ENCODE results near the gene TMEM120A. TPM values are rescaled to one million over a fixed set of nuclear protein-coding genes. Genes with fewer than 3 reads are reported as not detected.

The TMEM120A gene
- polyA plus RNA-seq, 1 donor = 56.2 TPM

DNA sequence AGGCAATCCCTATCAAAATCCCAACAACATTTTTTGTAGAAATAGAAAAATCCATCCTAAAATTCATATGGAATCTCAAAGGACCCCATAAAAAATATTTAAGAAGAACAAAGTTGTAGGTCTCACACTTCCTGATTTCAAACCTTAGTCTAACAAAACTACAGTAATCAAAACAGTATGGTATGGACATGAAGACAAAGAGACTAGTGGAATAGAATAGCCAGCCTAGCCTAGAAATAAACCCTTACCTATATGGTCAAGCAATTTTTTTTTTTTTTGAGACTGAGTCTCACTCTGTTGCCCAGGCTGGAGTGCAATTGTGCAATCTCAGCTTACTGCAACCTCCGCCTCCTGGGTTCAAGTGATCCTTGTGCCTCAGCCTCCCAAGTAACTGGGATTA is 3.6 kb upstream of the TMEM120A start:
- DNase-seq = no peak

DNA sequence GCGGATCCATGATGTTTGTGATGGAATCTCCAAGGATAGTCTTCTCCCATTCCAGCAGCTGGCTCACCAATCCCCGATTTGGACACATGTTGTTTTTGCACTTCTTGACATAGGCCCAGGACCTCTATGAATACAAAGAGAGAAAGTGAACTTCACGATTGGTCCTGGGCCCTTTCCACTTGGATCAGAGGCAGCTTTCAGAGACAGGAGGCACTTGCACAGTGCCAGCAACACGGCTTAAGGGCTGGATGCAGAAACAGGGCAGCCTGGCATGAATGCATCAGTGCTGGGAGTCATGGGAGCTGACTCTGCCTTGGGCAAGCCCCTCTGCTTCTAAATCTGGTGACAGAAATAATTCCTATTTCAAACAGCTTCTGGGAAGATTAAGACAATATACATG is 2.1 kb upstream of the TMEM120A start:
- DNase-seq = no peak

DNA sequence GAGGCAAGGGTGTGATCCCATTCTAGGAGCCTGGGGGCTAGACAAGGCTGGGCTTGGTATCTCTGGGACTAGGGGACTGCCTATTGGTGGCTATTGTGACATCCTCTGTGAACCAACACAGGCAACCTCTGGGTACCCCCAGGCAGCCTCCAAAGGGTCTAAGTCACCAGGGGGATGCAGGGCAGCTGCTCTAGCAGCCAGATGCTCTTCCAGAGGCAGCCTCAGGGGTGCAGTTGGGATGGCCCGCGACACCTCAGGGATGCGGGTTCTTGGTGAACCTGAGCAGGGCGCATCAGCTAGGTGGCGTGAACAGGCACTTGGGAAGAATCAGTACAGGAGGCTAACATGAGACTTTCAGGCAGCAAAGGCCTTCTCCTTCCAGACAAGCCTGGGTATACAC is 1.6 kb upstream of the TMEM120A start:
- DNase-seq = no peak

DNA sequence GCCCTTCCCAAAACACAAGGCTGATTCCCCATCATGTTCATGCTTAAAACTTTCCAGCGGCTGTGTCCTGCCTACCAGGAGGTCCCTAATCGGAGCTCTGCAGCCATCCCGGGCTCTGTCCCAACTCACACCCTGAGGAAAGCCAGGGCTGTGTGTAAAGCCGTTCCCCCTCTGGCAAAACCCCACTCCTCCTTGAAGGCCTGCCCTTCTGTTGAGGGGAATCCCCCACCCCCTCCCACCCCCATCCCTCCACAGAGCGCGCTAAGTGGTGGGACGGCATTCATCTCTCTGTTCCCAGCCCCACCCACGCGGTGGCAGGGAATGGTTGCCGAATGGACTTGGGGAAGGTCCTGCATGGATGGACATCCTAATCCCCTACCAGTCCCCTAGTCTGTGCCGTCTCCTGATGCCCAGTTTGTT is 667 bp upstream of the TMEM120A start:
- no peak for DNase-seq

DNA sequence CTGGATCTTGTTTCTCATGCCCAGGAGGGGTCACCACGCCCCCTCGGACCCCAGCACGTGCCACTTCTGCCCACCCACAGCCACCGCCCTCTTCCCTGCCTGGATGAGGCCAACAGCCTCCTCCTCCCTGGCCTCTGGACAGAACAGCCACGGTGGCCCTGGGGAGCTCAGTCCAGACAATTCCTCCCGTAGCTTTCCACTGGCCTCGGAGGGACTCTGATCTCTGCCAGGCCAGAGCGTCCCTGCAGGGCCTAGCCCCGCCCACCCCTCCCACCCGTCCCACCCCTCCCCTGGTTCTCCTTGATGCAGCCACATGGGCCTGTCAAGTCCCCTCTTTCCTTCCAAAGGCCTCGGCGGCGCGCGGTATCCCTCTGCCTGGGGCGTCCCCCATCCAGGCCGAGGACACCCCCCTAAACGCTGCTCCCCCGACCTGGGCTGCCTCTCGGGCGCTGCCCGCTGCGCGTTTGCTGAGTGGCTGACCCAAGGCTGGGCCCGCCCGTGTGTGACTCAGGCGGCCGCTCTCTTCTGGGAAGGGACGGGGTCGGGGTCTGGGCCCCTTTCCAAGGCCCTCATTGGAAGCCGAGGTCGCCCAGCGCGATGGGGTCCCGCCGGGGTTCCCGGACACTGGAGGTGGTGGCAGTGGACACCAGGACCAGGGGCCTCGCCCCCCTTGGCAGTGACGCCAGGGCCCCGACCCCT is 557 bp downstream of the TMEM120A start:
- peak; percentile 46 for DNase-seq

DNA sequence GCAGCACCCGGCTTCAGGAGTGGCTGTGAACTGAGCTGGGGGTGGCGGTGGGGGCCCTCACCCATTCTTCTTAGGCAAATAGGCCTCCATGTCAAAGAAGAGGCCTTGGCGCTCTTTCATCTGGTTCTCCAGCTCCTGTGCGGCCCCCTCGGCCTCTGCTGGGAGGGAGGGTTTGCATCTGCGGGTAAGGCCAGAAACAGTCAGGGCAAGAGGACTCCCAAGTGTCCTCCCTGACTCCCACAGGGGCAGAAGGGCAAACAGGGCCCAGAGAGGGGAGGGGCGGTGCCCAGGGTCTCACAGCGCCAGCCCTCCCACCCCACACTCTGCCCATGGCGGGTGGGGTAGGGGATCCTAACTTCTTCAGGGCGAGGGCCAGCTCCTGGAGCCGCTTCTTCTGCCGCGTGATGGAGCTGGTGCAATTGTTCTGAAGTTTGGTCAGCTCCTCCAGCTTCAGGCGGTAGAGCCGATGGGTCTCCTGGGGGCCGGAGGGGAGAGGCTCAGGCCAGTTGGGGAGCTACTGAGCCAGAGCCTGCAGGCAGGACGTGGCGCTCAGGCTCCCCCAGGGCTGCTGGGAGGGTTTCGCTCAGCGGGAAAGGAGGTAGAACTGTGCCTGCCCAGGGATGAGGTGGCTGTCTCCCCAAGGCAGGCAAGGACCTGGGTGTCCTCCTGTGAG is 2.2 kb downstream of the TMEM120A start:
- DNase-seq = no peak

DNA sequence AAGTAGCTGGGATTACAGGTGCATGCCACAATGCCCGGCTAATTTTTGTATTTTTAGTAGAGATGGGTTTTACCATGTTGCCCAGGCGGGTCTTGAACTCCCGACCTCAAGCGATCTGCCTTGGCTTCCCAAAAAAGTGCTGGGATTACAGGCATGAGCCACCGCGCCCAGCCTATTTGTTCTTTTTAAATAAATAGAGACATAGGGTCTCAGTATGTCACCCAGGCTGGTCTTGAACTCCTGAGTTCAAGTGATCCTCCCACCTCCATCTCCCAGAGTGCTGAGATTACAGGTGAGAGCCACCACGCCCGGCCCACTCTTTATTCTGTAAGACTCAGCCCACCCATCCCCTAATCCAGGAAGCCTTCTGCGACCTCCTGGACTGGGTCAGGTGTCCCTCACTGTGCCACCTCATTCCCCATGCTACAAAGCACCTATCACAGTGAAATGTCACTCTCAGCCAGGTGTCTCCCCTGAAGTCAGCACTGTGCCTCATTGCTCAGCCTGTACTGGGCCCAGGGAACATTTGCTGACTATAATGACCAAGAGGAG is 2.8 kb downstream of the TMEM120A start:
- DNase-seq = no peak

DNA sequence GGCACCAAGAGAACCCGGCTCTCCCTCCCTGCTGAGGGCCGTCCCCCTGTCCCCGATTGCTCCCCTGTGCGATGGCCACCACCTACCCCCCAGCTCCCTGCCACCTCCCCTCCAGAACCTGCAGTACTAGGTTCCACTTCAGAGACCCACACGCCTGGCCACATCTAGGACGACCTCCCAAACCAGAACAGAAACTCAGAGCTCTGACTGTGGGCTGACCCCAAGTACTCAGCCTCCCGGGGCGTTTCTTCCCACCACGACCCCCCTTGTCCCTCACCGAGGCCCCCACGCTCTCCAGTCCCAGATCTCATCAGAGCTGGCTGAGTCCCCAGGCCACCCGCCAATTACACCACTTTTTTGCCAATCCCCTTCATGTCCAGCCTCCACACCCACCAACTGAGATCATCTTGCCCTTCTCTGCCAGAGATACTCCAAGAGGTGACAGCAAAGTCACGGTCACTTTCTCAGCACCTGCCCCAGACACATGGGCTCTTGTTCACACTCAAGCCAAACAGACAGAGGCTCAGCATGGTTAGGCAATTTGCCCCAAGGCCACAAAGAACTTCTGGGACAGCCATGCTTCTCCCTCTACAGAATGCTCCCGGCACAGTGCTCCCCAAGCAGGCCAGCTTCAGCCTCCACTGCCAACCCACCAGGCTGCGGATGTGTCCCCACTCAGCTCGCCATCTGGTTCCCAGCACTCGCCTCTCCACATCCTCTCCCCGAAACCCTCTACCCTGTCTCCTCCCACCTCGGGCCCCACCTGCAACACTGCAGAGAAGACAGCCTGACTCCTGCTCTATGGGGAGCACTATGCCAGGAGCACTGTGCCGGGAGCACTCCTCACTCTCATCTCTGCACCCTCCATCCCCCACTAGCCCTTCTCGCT is 4.7 kb downstream of the TMEM120A start:
- DNase-seq = no peak

DNA sequence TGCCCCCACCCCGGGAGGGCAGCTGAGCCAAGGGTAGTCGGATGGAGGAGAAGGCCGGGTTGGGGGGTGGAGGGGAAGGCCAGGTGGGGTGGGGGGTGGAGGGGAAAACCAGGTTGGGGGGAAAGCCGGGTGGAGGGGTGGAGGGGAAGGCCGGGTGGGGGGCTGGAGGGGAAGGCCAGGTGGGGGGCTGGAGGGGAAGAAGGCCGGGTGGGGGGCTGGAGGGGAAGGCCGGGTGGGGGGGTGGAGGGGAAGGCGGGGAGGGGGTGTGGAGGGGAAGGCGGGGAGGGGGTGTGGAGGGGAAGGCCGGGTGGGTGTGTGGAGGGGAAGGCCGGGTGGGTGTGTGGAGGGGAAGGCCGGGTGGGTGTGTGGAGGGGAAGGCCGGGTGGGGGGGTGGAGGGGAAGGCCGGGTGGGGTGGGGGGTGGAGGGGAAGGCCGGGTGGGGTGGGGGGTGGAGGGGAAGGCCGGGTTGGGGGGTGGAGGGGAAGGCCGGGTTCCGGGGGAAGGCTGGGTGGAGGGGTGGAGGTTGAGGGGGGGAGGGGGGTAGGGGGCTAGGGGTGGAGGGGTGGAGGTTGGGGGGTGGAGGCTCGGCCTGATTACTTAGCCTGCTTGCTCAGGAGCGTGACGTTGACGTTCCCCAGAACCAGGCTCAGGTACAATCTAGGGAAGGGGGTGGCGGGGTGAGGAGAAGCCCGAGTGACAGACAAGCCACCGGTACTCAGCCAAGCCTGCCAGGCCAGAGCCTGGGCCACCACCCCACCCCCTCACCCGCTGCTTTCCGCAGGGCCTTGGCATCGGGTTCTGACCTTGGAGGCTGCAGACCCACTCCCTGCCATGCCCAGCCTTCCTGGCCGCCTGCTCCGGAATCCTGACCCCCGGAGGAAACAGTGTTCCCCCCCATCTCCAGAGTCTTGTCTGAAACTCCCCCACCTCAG is 5.6 kb downstream of the TMEM120A start:
- no peak for DNase-seq

DNA sequence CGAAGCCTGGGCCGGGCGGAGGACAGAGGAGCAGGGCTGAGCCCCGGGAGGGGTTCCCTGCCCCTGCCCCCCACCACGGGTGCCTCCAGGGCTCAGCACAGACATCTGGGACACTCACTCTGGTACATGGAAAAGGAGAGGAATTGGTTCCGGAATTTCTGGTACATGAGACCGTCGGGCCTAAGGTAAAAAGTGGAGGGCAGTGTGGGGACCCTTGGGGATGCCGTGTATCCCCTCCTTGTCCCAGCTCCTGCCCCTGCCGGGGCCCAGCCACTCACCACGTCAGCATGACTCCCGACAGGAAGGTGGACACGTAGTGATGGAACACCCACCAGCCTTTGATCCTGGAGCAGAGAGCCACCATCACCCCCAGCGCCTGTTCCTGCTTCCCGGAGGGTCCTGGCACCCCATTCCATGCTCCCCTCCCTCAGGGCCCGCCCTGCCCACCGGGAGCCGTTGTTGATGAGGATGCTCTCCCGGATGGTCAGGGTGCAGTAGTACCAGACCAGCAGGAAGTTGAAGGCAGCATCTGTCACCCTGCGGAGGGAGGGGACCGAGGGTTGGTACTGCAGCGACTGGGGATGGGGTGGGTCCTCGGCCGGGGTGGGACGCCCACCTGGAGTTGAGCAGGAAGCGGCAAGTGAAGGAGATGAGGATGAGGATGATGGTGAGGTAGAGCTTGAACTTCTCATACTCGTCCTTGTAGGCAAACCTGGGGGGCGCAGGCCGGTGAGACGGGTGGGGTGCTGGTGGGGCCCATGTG is 6.4 kb downstream of the TMEM120A start:
- DNase-seq = no peak

DNA sequence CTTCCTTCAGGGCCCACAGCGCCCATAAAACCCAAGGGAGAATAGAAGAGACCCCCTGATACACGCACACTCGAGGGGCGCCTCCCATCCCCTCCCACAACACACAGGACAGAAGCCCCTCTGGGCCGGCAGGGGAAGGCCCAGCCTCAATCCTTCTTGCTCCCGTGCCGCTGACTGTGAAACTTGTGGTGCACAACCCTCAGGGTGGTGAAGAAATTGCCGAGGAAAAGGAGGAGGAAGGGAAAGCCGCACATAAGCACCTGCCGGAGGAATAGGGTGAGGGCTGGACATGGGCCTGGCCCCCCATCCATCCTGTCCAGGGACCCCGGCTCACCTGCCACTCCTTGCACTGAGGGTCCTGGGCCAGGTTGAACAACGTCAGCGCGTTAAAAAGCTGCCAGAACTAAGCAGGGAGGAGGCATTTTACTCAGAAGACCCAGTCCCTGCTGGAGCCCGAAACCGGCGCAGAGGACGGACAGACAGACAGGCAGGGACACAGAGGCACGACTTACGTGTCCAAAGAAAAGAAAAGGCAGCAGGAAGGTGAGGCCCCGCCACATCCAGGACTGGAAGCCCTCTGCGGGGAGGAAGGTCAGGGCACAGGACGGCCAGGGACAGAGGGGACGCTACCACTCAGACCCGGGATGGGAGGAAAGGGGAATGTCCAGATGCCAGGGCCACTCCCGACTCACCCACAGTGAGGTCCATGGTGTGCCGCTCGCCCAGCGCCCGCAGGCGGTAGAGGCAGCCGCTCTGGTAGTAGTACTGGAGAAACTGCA is 7.2 kb downstream of the TMEM120A start:
- no peak for DNase-seq

DNA sequence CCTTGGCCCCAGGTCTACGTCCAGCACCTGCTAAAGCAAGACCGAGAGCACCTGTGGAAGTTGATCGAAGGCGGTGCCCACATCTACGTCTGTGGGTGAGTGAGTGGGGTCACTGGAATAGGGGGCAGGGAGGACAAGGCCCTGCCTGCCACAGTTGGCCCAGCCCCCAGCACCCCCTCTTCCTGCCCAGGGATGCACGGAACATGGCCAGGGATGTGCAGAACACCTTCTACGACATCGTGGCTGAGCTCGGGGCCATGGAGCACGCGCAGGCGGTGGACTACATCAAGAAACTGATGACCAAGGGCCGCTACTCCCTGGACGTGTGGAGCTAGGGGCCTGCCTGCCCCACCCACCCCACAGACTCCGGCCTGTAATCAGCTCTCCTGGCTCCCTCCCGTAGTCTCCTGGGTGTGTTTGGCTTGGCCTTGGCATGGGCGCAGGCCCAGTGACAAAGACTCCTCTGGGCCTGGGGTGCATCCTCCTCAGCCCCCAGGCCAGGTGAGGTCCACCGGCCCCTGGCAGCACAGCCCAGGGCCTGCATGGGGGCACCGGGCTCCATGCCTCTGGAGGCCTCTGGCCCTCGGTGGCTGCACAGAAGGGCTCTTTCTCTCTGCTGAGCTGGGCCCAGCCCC is 8.1 kb downstream of the TMEM120A start:
- DNase-seq = no peak

DNA sequence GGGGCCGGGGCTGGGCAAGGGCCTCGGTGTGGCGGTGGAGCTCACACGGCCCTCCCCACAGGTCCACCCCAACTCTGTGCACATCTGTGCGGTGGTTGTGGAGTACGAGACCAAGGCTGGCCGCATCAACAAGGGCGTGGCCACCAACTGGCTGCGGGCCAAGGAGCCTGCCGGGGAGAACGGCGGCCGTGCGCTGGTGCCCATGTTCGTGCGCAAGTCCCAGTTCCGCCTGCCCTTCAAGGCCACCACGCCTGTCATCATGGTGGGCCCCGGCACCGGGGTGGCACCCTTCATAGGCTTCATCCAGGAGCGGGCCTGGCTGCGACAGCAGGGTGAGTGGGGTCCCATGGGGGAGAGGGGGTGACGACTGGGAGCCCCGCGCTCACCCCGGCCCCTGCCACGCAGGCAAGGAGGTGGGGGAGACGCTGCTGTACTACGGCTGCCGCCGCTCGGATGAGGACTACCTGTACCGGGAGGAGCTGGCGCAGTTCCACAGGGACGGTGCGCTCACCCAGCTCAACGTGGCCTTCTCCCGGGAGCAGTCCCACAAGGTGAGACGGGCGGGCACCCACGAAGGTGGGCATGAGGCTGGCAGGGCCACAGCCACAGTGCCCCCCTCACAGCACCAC is 8.8 kb downstream of the TMEM120A start:
- no peak for DNase-seq

DNA sequence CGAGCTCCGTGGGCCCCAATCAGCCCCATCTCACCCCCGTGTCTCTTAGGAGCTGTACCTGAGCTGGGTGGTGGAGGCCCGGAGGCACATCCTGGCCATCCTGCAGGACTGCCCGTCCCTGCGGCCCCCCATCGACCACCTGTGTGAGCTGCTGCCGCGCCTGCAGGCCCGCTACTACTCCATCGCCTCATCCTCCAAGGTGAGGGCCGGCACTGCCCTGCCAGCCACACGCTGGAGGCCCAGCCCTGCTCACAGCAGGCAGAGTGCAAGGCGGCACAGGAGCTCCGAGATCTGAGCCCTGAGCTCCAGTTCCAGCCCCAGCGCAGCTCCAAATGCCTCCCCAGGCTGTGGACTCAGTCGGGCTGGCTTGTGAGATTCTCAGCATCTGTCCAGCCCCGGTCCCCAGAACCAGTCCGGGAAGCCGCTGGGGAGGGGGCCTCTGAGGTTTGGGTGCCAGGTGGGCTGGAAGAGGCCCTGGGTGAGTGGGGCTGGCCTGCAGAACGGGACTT is 9.3 kb downstream of the TMEM120A start:
- DNase-seq = no peak

DNA sequence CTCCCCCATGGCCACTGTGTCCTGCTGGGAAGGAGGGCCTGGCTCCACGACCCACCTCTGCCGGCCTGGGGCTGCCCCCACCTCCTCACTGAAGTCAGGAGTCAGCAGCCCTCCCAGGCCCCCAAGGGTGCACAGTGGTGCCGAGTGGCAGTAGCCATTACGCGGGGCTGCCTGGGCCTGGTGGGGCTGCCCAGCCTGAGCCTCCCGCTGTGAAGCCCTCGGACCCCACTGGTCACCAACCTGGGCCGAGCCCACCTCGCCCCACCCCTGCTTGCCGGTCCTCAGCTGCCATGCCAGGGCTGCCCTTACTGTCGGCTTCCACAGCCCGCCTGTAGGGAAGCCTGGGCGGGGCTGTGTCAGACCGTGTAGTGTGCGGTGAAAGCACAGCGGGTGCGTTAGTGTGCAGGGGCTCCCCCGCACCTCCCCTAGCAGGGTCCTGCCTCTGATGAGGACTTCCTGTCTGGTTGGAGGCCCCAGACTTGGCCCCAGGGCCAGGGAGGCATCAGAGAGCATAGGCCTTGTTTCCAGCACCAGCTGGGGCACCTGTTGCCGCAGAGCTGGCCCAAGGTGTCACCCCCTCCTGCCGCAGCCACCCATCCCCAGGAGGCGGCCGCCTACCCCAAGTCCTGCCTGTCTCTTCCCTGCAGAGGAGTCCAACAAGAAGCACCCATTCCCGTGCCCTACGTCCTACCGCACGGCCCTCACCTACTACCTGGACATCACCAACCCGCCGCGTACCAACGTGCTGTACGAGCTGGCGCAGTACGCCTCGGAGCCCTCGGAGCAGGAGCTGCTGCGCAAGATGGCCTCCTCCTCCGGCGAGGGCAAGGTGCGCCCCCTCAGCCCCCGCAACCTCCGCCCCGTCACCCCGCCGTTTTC is 10.0 kb downstream of the TMEM120A start:
- DNase-seq = no peak

DNA sequence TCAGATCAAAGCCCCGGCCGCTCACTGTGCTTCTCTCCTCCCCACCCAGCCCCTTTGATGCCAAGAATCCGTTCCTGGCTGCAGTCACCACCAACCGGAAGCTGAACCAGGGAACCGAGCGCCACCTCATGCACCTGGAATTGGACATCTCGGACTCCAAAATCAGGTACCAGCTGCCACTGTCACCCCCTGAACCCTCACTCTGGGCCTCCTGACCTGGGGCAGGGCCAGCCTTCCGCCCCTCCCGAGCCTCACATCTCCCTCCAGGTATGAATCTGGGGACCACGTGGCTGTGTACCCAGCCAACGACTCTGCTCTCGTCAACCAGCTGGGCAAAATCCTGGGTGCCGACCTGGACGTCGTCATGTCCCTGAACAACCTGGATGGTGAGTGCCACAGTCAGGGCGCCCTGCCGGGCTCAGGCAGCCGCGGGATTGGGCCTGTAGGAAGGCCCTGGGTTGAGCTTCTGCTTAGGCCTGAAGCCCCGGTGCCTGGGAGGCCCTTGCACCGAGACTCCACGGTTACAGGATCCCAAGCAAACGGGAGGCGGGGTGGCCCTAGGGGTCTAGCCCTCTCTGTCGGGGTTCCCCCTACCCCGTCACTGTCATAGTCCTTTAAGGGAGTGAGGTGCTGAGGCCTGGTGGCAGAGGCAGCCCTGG is 10.8 kb downstream of the TMEM120A start:
- no peak for DNase-seq

Measured in left kidney (tissue), 2 donors.